GM06990 (cell line): ENCODE measurements around the gene ZNF277.

Experiments used
- DNase-seq: peaks from one replicate; pipeline ENCODE4 v3.0.0-alpha.2; 2011; ENCODE audit not compliant: insufficient read length; ENCODE audit errors: extremely low read depth
- H3K27me3 ChIP-seq: replicated peaks from 2 replicates; pipeline ENCODE4 v1.6.0; 2011; ENCODE audit warnings: low read length; ENCODE audit not compliant: control insufficient read depth, insufficient read depth
- H3K36me3 ChIP-seq: 2 replicates; pipeline ENCODE4 v1.5.1; 2011; ENCODE audit warnings: low read length; ENCODE audit not compliant: control insufficient read depth, insufficient read depth
- H3K4me3 ChIP-seq: replicated peaks from 2 replicates; pipeline ENCODE4 v1.5.1; 2011; ENCODE audit warnings: low read depth, mild to moderate bottlenecking, control low read depth, low read length
- TF ChIP-seq, protein P1 (sequence below): IDR thresholded peaks from 2 replicates; pipeline ENCODE4 v1.5.1; 2011; ENCODE audit warnings: low read length, control low read depth, mild to moderate bottlenecking, inconsistent platforms; ENCODE audit not compliant: insufficient read depth, poor library complexity, severe bottlenecking

The ZNF277 gene

DNA sequence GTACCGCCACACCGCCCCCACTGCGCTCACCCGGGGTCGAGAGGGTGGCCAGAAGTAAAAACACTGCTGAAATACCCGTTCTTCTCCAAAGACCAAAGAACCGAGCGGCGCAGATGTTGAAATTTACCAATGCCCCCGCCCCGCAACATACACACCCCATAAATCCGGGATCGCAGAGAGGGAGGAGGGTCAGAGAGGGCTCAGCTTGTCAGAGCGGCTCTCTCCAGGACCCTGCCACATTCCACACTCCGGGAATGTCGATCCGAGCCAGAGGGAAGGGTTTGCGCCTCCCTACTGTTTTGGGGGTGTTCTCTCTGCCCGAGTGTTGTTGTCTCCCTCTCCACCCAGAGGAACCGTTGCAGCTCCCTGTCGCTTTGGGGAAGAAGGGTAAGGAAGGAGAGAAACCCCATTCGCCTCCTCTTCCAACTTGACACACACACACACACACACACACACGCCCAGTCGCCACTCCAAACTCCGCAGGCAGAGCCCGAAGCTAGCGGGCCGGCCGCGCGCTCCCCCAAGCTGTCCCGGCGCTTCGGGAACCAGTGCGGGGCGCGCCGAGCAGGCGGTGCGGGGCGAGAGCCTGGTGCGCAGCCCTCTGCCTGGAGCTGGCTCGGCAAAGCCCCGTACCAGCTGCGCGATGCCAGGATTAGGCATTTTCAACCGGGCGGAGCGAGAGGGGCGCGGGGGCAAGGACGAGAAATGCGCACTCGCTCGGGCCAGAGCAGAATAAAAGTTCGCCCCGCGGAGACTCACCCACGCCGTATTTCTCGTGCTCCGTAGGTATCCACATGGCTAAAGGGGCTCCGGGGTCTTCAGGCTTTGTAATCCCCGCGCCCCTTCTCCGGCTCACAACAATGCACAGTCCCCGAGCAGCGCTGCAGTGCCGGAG lies 905 bp upstream of the ZNF277 start:
- TF ChIP-seq, protein P1, sequence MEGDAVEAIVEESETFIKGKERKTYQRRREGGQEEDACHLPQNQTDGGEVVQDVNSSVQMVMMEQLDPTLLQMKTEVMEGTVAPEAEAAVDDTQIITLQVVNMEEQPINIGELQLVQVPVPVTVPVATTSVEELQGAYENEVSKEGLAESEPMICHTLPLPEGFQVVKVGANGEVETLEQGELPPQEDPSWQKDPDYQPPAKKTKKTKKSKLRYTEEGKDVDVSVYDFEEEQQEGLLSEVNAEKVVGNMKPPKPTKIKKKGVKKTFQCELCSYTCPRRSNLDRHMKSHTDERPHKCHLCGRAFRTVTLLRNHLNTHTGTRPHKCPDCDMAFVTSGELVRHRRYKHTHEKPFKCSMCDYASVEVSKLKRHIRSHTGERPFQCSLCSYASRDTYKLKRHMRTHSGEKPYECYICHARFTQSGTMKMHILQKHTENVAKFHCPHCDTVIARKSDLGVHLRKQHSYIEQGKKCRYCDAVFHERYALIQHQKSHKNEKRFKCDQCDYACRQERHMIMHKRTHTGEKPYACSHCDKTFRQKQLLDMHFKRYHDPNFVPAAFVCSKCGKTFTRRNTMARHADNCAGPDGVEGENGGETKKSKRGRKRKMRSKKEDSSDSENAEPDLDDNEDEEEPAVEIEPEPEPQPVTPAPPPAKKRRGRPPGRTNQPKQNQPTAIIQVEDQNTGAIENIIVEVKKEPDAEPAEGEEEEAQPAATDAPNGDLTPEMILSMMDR: no peak
- DNase-seq: peak; percentile 61
- Histone ChIP-seq H3K4me3 (peak overlapping the region; percentile 73), H3K36me3 (no peaks in the 10 kb centered on the region), H3K27me3 (no peaks in the 10 kb centered on the region)

DNA sequence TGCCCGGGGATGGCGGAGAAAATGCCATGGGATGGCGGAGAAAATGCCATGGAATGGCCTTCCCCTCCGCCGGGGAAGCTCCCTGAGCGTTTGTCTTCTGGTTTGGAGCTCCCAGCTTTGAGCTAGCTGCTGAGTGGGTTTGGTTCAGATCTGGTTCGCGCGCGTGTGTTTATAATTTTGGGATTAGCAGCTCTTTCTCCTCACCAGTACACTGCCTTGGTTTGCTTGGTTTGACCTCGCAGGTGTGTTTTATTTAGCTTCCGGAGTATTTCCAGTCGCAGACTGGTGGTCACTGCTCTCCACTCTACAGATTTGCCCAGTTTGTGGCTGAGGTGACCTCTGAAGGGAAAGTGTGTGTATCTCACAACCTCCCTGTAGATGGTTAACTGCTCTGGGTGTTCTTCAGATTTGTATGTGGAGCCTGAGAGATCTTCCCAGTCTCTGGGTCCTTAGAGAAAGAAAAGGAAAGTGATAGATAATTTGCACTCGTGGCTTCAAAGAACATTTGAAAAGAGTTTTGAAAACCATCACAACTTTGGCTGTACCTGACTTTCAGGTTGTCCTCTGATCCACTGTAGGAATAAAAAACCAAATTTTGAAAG lies 597 bp downstream of the ZNF277 start:
- Histone ChIP-seq H3K4me3 (peak overlapping the region; percentile 81), H3K36me3 (no peaks in the 10 kb centered on the region), H3K27me3 (no peaks in the 10 kb centered on the region)
- TF ChIP-seq, protein P1: no peak
- no peak for DNase-seq

DNA sequence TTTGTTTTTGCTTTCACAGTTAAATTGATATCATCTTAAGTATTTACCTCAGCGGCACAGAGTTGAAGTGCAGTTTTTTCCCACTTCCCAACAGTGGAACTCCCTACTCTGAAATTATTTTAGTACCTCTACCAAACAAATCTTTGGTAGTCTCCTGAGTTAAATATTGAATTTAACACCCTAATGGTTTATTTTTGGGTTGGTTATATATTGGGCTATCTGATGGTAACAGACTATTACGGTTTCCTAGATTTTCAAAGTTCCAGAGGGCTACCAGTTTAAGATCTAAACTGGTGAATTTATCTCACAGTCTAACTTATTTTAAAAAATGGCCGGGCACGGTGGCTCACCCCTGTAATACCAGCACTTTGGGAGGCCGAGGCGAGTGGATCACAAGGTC lies 1.3 kb downstream of the ZNF277 start:
- DNase-seq: no peak
- no peak overlapping the region; the same call in 1 of the 2 replicates for H3K4me3 ChIP-seq
- H3K36me3 ChIP-seq: no peaks in the 10 kb centered on the region
- TF ChIP-seq, protein P1: no peak
- no peaks in the 10 kb centered on the region for H3K27me3 ChIP-seq

DNA sequence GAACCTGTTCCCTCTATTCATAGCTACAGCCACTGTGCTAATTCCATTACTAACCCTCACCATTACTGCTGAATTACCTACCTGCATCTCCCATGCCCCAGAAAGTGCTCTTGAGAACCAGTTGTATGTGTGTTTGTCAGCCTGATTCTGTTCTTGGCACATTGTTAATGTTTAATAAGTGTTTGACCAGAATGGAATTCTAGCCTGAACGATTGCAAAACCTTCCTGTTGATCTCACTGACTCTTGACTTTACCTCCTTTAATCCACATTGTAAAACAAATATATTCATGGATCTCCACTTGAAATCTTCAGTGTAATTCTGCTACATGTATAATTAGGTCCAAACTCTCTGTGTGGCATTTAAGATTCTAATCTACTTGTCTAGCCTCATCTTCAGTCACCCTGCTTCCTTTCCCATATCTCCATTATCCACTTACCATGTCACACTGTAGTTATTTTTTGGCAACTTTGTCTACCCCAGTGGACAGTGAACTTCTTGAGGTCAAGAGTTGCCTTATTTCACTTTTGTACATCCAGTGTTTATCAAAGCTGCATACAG lies 4.9 kb downstream of the ZNF277 start:
- TF ChIP-seq, protein P1: no peak
- Histone ChIP-seq H3K4me3 (no peak overlapping the region), H3K27me3 (no peaks in the 10 kb centered on the region), H3K36me3 (no peaks in the 10 kb centered on the region)
- no peak for DNase-seq

DNA sequence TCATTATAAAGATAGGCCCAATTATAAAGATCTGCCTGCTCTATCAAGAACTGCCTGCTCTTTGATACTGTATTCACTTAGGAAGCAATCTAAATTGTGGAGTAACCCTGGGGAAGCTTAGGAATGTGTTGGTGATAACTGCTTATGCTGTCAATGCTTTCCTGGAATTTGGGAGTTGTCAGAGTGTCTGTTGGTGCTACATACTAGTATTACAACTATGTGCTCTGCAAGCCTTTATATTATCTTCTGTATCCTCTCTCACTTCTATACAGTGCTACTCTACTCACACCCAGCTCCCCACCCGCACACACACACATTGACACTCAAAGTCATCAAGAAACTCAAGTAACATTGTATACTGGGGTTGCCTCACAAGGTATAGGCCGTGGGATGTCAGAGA lies 6.1 kb downstream of the ZNF277 start:
- Histone ChIP-seq H3K36me3 (no peaks in the 10 kb centered on the region), H3K27me3 (no peaks in the 10 kb centered on the region), H3K4me3 (no peak overlapping the region)
- TF ChIP-seq, protein P1: no peak
- DNase-seq: no peak
